ENCODE measurements around the gene ANLN. TPM values are rescaled to one million over a fixed set of nuclear protein-coding genes. Genes with fewer than 3 reads are reported as not detected.
A peak's percentile ranks its signal among the peaks of the same experiment; 100 is the strongest.
"Not testable (repeated sequence)": the region's sequence is repeated elsewhere in the genome, so short reads cannot be mapped to it uniquely, and the experiment has no call there.

Gene ANLN
- total RNA-seq, 1 donor from 2014 or later: 17.8 TPM

- no peaks in the 10 kb centered on the region for H3K36me3 Mint-ChIP-seq (ENCODE audit: low read depth, unreplicated experiment)
- H3K27me3 Mint-ChIP-seq (ENCODE audit: unreplicated experiment): no peaks in the 10 kb centered on the region
- no peak for DNase-seq (ENCODE audit: low spot score)
- no peak overlapping the region for H3K4me3 Mint-ChIP-seq (ENCODE audit: unreplicated experiment)
- H3K4me1 Mint-ChIP-seq (ENCODE audit: unreplicated experiment): no peaks in the 10 kb centered on the region
- no peak overlapping the region for H3K27ac Mint-ChIP-seq (ENCODE audit: unreplicated experiment)
- no peak for TF ChIP-seq CTCF (IDR thresholded peaks at IDR 0.05; ENCODE audit: unreplicated experiment)
- H3K9me3 Mint-ChIP-seq (ENCODE audit: unreplicated experiment): no peaks in the 10 kb centered on the region
These were observed 17.5 kb upstream of the ANLN start for GRCh38 chr7:36372156-36372555.

- not testable (repeated sequence) for DNase-seq (ENCODE audit: low spot score); H3K27ac Mint-ChIP-seq (ENCODE audit: unreplicated experiment); H3K4me1 Mint-ChIP-seq (ENCODE audit: unreplicated experiment); H3K9me3 Mint-ChIP-seq (ENCODE audit: unreplicated experiment); H3K4me3 Mint-ChIP-seq (ENCODE audit: unreplicated experiment); H3K36me3 Mint-ChIP-seq (ENCODE audit: low read depth, unreplicated experiment); H3K27me3 Mint-ChIP-seq (ENCODE audit: unreplicated experiment)
These were observed 11.1 kb upstream of the ANLN start for GRCh38 chr7:36378555-36378954.

GRCh38 chr7:36379831-36380504, 9.7 kb upstream of the ANLN start:
- Mint-ChIP-seq H3K36me3 (ENCODE audit: low read depth, unreplicated experiment) (no peaks in the 10 kb centered on the region), H3K4me1 (ENCODE audit: unreplicated experiment) (no peaks in the 10 kb centered on the region), H3K27me3 (ENCODE audit: unreplicated experiment) (no peaks in the 10 kb centered on the region), H3K27ac (ENCODE audit: unreplicated experiment) (no peak overlapping the region), H3K4me3 (ENCODE audit: unreplicated experiment) (no peak overlapping the region), H3K9me3 (ENCODE audit: unreplicated experiment) (no peaks in the 10 kb centered on the region)
- TF ChIP-seq CTCF (IDR thresholded peaks at IDR 0.05; ENCODE audit: unreplicated experiment): no peak
- no peak for DNase-seq (ENCODE audit: low spot score)

- Mint-ChIP-seq H3K27me3 (ENCODE audit: unreplicated experiment) (no peaks in the 10 kb centered on the region), H3K4me3 (ENCODE audit: unreplicated experiment) (peak overlapping the region; percentile 10), H3K9me3 (ENCODE audit: unreplicated experiment) (no peaks in the 10 kb centered on the region), H3K4me1 (ENCODE audit: unreplicated experiment) (no peaks in the 10 kb centered on the region), H3K27ac (ENCODE audit: unreplicated experiment) (no peak overlapping the region), H3K36me3 (ENCODE audit: low read depth, unreplicated experiment) (no peaks in the 10 kb centered on the region)
- no peak for DNase-seq (ENCODE audit: low spot score)
- no peak for TF ChIP-seq CTCF (IDR thresholded peaks at IDR 0.05; ENCODE audit: unreplicated experiment)
These were observed 8.6 kb upstream of the ANLN start for GRCh38 chr7:36381056-36381455.

GRCh38 chr7:36383284-36383683, 6.4 kb upstream of the ANLN start:
- DNase-seq (ENCODE audit: low spot score); H3K27me3 Mint-ChIP-seq (ENCODE audit: unreplicated experiment); H3K9me3 Mint-ChIP-seq (ENCODE audit: unreplicated experiment); H3K4me3 Mint-ChIP-seq (ENCODE audit: unreplicated experiment); H3K27ac Mint-ChIP-seq (ENCODE audit: unreplicated experiment); H3K36me3 Mint-ChIP-seq (ENCODE audit: low read depth, unreplicated experiment); H3K4me1 Mint-ChIP-seq (ENCODE audit: unreplicated experiment): not testable (repeated sequence)

GRCh38 chr7:36385646-36386045, 4.0 kb upstream of the ANLN start:
- not testable (repeated sequence) for H3K4me1 Mint-ChIP-seq (ENCODE audit: unreplicated experiment); DNase-seq (ENCODE audit: low spot score); H3K27me3 Mint-ChIP-seq (ENCODE audit: unreplicated experiment); H3K4me3 Mint-ChIP-seq (ENCODE audit: unreplicated experiment); H3K27ac Mint-ChIP-seq (ENCODE audit: unreplicated experiment); H3K9me3 Mint-ChIP-seq (ENCODE audit: unreplicated experiment); H3K36me3 Mint-ChIP-seq (ENCODE audit: low read depth, unreplicated experiment)
